ENCODE measurements around the gene MBD3L2. TPM values are rescaled to one million over a fixed set of nuclear protein-coding genes. Genes with fewer than 3 reads are reported as not detected.

Gene MBD3L2
- total RNA-seq, 1 donor from 2014 or later, result not detected

DNA sequence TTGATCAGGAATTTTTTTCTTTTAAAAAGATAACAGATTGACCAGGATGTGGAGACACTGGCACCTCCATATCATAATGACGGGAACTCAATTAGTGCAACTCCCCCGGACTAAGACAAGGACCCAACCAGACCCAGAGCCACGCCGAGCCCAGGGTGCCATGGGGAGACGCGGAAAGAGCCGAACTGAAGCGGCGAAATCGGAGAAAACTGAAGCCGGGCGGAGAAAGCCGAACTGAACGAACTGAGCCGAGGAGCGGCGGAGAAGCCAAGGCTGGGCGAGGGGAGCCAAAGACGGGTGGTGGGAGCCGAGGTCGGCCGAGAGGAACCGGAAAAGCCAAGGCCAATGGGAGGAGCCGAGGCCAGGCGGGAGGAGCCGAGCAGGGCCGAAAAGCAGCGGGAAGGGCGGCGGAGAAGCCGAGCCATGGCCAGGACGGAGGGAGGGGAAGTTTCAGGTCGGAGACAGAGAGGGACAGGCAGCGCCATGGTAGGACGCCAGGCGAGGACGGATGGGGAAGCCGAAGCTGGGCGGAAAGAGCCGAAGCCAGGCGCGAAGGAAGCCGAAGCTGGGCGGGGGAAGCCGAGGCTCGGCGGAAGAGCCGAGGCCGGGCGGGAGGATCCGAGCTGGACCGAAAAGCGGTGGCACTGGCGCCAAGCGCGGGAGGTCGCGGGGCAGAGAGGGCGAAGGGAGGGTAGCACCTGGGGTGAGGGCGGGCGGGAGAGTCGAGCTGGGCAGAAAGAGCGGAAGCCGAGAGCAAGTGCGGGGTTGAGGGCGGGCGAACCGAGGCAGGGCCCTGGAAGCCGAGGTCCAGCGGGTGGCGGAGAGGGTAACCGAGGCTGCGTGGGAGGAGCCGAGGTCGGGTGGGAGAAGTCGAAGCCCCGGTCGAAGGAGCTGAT is 49.8 kb downstream of the MBD3L2 start:
- peak; percentile 92 for DNase-seq

GRCh38 chr19:7099597-7099921 is 50.4 kb downstream of the MBD3L2 start:
- no peak for DNase-seq
- intact Hi-C loops (cut with DNase I), result no loop called here
- ATAC-seq (ENCODE audit: poor library complexity), result no peak

More for the DNA sequence above, 49.8 kb downstream of the MBD3L2 start:
- ATAC-seq (ENCODE audit: poor library complexity), result peak; percentile 94
- intact Hi-C loops (cut with DNase I), result no loop called here

Other genes starting within 250 kb of the MBD3L2 start
- gene ADGRE1, start 161.7 kb upstream of the MBD3L2 start, total RNA-seq, result 0.24 TPM
- gene MBD3L2B, start 27.9 kb upstream of the MBD3L2 start, total RNA-seq, result not detected
- not detected for gene MBD3L5, start 18.7 kb upstream of the MBD3L2 start, total RNA-seq
- gene MBD3L4, start 9.1 kb upstream of the MBD3L2 start, total RNA-seq, result not detected
- not detected for gene MBD3L3, start 9.4 kb downstream of the MBD3L2 start, total RNA-seq
- gene ZNF557, start 20.4 kb downstream of the MBD3L2 start, total RNA-seq, result 2.9 TPM
- gene INSR, start 245.1 kb downstream of the MBD3L2 start, total RNA-seq, result 71.9 TPM